SK-N-DZ (cell line): ENCODE measurements around the gene COL10A1.

Experiments
- DNase-seq: peaks from one replicate; pipeline ENCODE4 v3.0.0-alpha.2; 2015; ENCODE audit warnings: low spot score

The COL10A1 gene

GRCh38 chr6:116087437-116088027, 38.4 kb downstream of the COL10A1 start:
- no peak for DNase-seq

GRCh38 chr6:116084284-116084683, 41.6 kb downstream of the COL10A1 start:
- no peak for DNase-seq

- DNase-seq: no peak
Observed at GRCh38 chr6:116083052-116083451, 42.9 kb downstream of the COL10A1 start.

- no peak for DNase-seq
Observed at GRCh38 chr6:116078945-116079344, 47.0 kb downstream of the COL10A1 start.

GRCh38 chr6:116078522-116078921, 47.4 kb downstream of the COL10A1 start:
- DNase-seq: no peak

GRCh38 chr6:116074732-116075390, 51.1 kb downstream of the COL10A1 start:
- no peak for DNase-seq

- DNase-seq: no peak
Observed at GRCh38 chr6:116073765-116074440, 52.0 kb downstream of the COL10A1 start.

- DNase-seq: no peak
Observed at GRCh38 chr6:116072368-116072767, 53.6 kb downstream of the COL10A1 start.

GRCh38 chr6:116070616-116071389, 55.1 kb downstream of the COL10A1 start:
- DNase-seq: no peak

- no peak for DNase-seq
Observed at GRCh38 chr6:116070101-116070500, 55.8 kb downstream of the COL10A1 start.
